MM.1S (cell line): ENCODE measurements around the gene WRAP73.

ENCODE experiments used
- DNase-seq: peaks from one replicate; pipeline ENCODE4 v3.0.0-alpha.2; 2015
- H2AFZ ChIP-seq: fragments of 300-600 bp; sonication (generic); 2 replicates; pipeline ENCODE4 v1.6.0; 2016; ENCODE audit warnings: antibody characterized with exemption, low read length
- H3F3A ChIP-seq: fragments of 300-600 bp; sonication (generic); 2 replicates; pipeline ENCODE4 v1.6.1; 2016; ENCODE audit warnings: mild to moderate bottlenecking, antibody characterized with exemption, low read length, moderate library complexity, mixed read lengths; ENCODE audit not compliant: insufficient read depth
- H3K27ac ChIP-seq: fragments of 300-600 bp; sonication (generic); 2 replicates; pipeline ENCODE4 v1.5.1; 2016; ENCODE audit warnings: mild to moderate bottlenecking, low read length
- H3K27me3 ChIP-seq: fragments of 300-600 bp; sonication (generic); replicated peaks from 2 replicates; pipeline ENCODE4 v1.6.0; 2016; ENCODE audit warnings: low read length; ENCODE audit not compliant: insufficient read depth
- H3K36me3 ChIP-seq: fragments of 300-600 bp; sonication (generic); replicated peaks from 2 replicates; pipeline ENCODE4 v1.6.1; 2016; ENCODE audit warnings: mild to moderate bottlenecking, low read length, mixed read lengths; ENCODE audit not compliant: insufficient read depth
- H3K4me1 ChIP-seq: fragments of 300-600 bp; sonication (generic); 2 replicates; pipeline ENCODE4 v1.6.1; 2016; ENCODE audit warnings: low read length, mixed read lengths
- H3K4me2 ChIP-seq: fragments of 300-600 bp; sonication (generic); 2 replicates; pipeline ENCODE4 v1.6.0; 2016; ENCODE audit warnings: low read depth, low read length
- H3K4me3 ChIP-seq: fragments of 300-600 bp; sonication (generic); 2 replicates; pipeline ENCODE4 v1.5.1; 2016; ENCODE audit warnings: low read length, mixed read lengths
- H3K79me2 ChIP-seq: fragments of 300-600 bp; sonication (generic); 2 replicates; pipeline ENCODE4 v1.6.1; 2016; ENCODE audit warnings: mixed run types, low read length, mixed read lengths
- H3K9ac ChIP-seq: fragments of 300-600 bp; sonication (generic); 2 replicates; pipeline ENCODE4 v1.6.1; 2016; ENCODE audit warnings: low read length, mixed read lengths
- H3K9me2 ChIP-seq: fragments of 300-600 bp; sonication (generic); replicated peaks from 2 replicates; pipeline ENCODE4 v1.6.1; 2016; ENCODE audit warnings: mild to moderate bottlenecking, low read length, mixed read lengths; ENCODE audit not compliant: insufficient read depth
- H3K9me3 ChIP-seq: fragments of 300-600 bp; sonication (generic); replicated peaks from 2 replicates; pipeline ENCODE4 v1.6.1; 2016; ENCODE audit warnings: mild to moderate bottlenecking, low read length, mixed read lengths; ENCODE audit not compliant: insufficient read depth
- H4K20me1 ChIP-seq: fragments of 300-600 bp; sonication (generic); 2 replicates; pipeline ENCODE4 v1.6.1; 2016; ENCODE audit warnings: mild to moderate bottlenecking, low read length, moderate library complexity, mixed read lengths; ENCODE audit not compliant: insufficient read depth
- EZH2 ChIP-seq: fragments of 300-600 bp; sonication (generic); optimal IDR thresholded peaks from 2 replicates; pipeline ENCODE3; 2017; ENCODE audit warnings: low read depth, mild to moderate bottlenecking, antibody characterized with exemption, low read length, mixed read lengths
- EZH2phosphoT487 ChIP-seq: fragments of 300-600 bp; sonication (generic); IDR thresholded peaks from 2 replicates; pipeline ENCODE4 v1.6.1; 2018; ENCODE audit warnings: antibody characterized with exemption, low read length
- TF ChIP-seq, protein P1 (sequence below): fragments of 300-600 bp; sonication (generic); IDR thresholded peaks from 2 replicates; pipeline ENCODE4 v1.5.1; 2016; ENCODE audit warnings: antibody characterized with exemption, low read length, mixed read lengths

The WRAP73 gene

DNA sequence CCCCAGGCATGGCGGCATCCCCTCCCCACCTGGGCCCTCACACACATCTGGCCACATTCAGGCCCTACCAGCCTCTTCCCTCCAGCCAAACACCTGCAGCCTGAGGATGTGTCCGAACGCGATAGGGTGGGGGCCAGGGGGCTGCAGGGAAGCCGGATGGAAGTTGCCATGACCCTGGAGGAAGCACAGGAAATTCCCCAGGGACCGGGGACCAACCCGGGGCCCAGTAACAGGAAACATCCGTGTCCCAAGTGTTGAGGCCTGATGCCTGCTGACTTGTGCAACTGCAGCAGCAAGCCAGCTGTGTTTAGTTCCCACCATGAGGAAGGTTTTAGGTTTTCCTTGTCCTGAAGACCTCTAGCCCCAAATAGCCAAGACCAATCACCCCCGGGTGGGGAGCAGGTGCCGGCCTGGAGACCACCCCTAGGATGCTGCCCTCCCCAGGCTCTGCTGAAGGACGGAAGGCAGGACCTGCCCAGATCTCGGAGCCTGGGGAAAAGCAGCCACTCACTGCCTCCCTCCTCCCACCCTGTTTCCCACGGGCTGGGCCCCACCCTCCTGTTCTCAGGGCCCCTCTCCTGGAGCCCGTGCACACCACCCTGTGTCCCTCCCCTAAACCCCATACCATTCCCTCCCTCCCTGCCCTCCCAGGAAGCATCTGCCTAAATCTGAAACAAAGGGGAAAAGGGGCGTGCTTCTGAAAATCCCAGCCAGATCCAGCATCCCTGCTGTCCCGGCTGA, 68.4 kb downstream of the WRAP73 start:
- Histone ChIP-seq H2AFZ (no peak overlapping the region), H3K4me2 (no peak overlapping the region), H3K27ac (no peak overlapping the region), H3K4me1 (no peaks in the 10 kb centered on the region), H3K9me2 (no peaks in the 10 kb centered on the region), H3K79me2 (no peaks in the 10 kb centered on the region), H3F3A (no peaks in the 10 kb centered on the region), H3K4me3 (no peak overlapping the region), H3K27me3 (peaks cover 58% of the 10 kb centered on the region), H3K36me3 (no peaks in the 10 kb centered on the region), H3K9ac (no peak overlapping the region), H3K9me3 (no peaks in the 10 kb centered on the region), H4K20me1 (no peaks in the 10 kb centered on the region)
- TF ChIP-seq EZH2phosphoT487 (no peak), EZH2 (no peak)
- TF ChIP-seq, protein P1, sequence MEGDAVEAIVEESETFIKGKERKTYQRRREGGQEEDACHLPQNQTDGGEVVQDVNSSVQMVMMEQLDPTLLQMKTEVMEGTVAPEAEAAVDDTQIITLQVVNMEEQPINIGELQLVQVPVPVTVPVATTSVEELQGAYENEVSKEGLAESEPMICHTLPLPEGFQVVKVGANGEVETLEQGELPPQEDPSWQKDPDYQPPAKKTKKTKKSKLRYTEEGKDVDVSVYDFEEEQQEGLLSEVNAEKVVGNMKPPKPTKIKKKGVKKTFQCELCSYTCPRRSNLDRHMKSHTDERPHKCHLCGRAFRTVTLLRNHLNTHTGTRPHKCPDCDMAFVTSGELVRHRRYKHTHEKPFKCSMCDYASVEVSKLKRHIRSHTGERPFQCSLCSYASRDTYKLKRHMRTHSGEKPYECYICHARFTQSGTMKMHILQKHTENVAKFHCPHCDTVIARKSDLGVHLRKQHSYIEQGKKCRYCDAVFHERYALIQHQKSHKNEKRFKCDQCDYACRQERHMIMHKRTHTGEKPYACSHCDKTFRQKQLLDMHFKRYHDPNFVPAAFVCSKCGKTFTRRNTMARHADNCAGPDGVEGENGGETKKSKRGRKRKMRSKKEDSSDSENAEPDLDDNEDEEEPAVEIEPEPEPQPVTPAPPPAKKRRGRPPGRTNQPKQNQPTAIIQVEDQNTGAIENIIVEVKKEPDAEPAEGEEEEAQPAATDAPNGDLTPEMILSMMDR, result no peak
- no peak for DNase-seq
